Neural cell (in vitro differentiated cells): ENCODE measurements around the gene RBFOX2. TPM values are rescaled to one million over a fixed set of nuclear protein-coding genes. Genes with fewer than 3 reads are reported as not detected.

ENCODE experiments used
- H2AFZ ChIP-seq: fragments of 200-600, 300-800 bp; sonication (generic), shearing (Covaris generic); 2 replicates; pipeline ENCODE4 v1.6.0; 2014; ENCODE audit warnings: low read depth, mild to moderate bottlenecking, antibody characterized with exemption, low read length, moderate library complexity
- H3F3A ChIP-seq: fragments of 200-600 bp; shearing (Covaris generic); 2 replicates; pipeline ENCODE4 v1.6.1; 2016; ENCODE audit warnings: mild to moderate bottlenecking, moderate library complexity, mixed read lengths, antibody characterized with exemption, low read length; ENCODE audit not compliant: insufficient read depth, poor library complexity, severe bottlenecking
- H3K27ac ChIP-seq: fragments of 200-600, 300-800 bp; sonication (generic), shearing (Covaris generic); 2 replicates; pipeline ENCODE4 v1.5.1; 2014; ENCODE audit warnings: mild to moderate bottlenecking, low read length, moderate library complexity
- H3K27me3 ChIP-seq: fragments of 300-800, 200-600 bp; sonication (generic), shearing (Covaris generic); 2 replicates; pipeline ENCODE4 v1.6.0; 2014; ENCODE audit warnings: mild to moderate bottlenecking, low read depth, low read length, moderate library complexity; ENCODE audit not compliant: insufficient read depth
- H3K36me3 ChIP-seq: fragments of 300-800, 200-600 bp; sonication (generic), shearing (Covaris generic); 2 replicates; pipeline ENCODE4 v1.5.1; 2014; ENCODE audit warnings: mild to moderate bottlenecking, antibody characterized with exemption, low read length, moderate library complexity; ENCODE audit not compliant: insufficient read depth
- H3K4me2 ChIP-seq: fragments of 300-800, 200-600 bp; sonication (generic), shearing (Covaris generic); 2 replicates; pipeline ENCODE4 v1.6.0; 2014; ENCODE audit warnings: mild to moderate bottlenecking, low read length
- H3K4me3 ChIP-seq: fragments of 300-800, 200-600 bp; sonication (generic), shearing (Covaris generic); 2 replicates; pipeline ENCODE4 v1.5.1; 2014; ENCODE audit warnings: mild to moderate bottlenecking, low read length, moderate library complexity
- H3K79me2 ChIP-seq: fragments of 200-600 bp; shearing (Covaris generic); replicated peaks from 2 replicates; pipeline ENCODE4 v1.6.0; 2014; ENCODE audit warnings: mild to moderate bottlenecking, low read length, moderate library complexity; ENCODE audit not compliant: insufficient read depth
- H3K9ac ChIP-seq: fragments of 300-800, 200-600 bp; sonication (generic), shearing (Covaris generic); 2 replicates; pipeline ENCODE4 v1.6.1; 2016; ENCODE audit warnings: mild to moderate bottlenecking, low read length, mixed read lengths
- H3K9me2 ChIP-seq: fragments of 200-600 bp; shearing (Covaris generic); 2 replicates; pipeline ENCODE4 v1.6.1; 2016; ENCODE audit warnings: mild to moderate bottlenecking, low read length, mixed read lengths; ENCODE audit not compliant: insufficient read depth
- H3K9me3 ChIP-seq: fragments of 200-600, 300-800 bp; sonication (generic), shearing (Covaris generic); 2 replicates; pipeline ENCODE4 v1.6.1; 2016; ENCODE audit warnings: mild to moderate bottlenecking, mixed run types, low read length, moderate library complexity, mixed read lengths
- H4K20me1 ChIP-seq: fragments of 200-600 bp; shearing (Covaris generic); 2 replicates; pipeline ENCODE4 v1.6.1; 2016; ENCODE audit warnings: mild to moderate bottlenecking, mixed run types; ENCODE audit not compliant: insufficient read depth
- EP300 ChIP-seq: fragments of 450-650 bp; conservative IDR thresholded peaks from 2 replicates; pipeline ENCODE4 v1.6.1; 2014; ENCODE audit warnings: antibody characterized with exemption, mild to moderate bottlenecking, moderate library complexity; ENCODE audit not compliant: poor library complexity, severe bottlenecking
- EZH2 ChIP-seq: fragments of 200-600, 300-800 bp; shearing (Covaris generic), sonication (generic); IDR thresholded peaks from 2 replicates; pipeline ENCODE4 v1.6.1; 2014; ENCODE audit warnings: antibody characterized with exemption, low read length, borderline replicate concordance, mild to moderate bottlenecking; ENCODE audit not compliant: insufficient read depth, poor library complexity, severe bottlenecking
- MXI1 ChIP-seq: fragments of 450-650 bp; conservative IDR thresholded peaks from 2 replicates; pipeline ENCODE4 v1.6.1; 2014; ENCODE audit warnings: antibody characterized with exemption, mild to moderate bottlenecking; ENCODE audit not compliant: poor library complexity, severe bottlenecking
- POLR2AphosphoS5 ChIP-seq: IDR thresholded peaks from 2 replicates; pipeline ENCODE4 v1.6.1; 2012
- RAD21 ChIP-seq: fragments of 450-650 bp; conservative IDR thresholded peaks from 2 replicates; pipeline ENCODE4 v1.6.1; 2014; ENCODE audit warnings: antibody characterized with exemption, mild to moderate bottlenecking, moderate library complexity
- REST ChIP-seq: IDR thresholded peaks from 2 replicates; pipeline ENCODE4 v1.6.1; 2012; ENCODE audit warnings: borderline replicate concordance
- SMC3 ChIP-seq: fragments of 450-650 bp; conservative IDR thresholded peaks from 2 replicates; pipeline ENCODE4 v1.6.1; 2014; ENCODE audit warnings: antibody characterized with exemption, mild to moderate bottlenecking, moderate library complexity; ENCODE audit not compliant: poor library complexity
- TAF1 ChIP-seq: IDR thresholded peaks from 2 replicates; pipeline ENCODE4 v1.6.1; 2012; ENCODE audit warnings: low read depth
- polyA plus RNA-seq: library from polyadenylated mRNA; depleted of rRNA; stranded (reverse); fragments of >200 nt; gene quantifications from 2 replicates; pipeline ENCODE4 v1.2.3, GENCODE V29; 2014
- TF ChIP-seq, protein P1 (sequence below): fragments of 450-650 bp; IDR thresholded peaks from 2 replicates; pipeline ENCODE4 v1.5.1; 2014; ENCODE audit warnings: antibody characterized with exemption, mild to moderate bottlenecking, moderate library complexity; ENCODE audit not compliant: poor library complexity, severe bottlenecking

The RBFOX2 gene
- polyA plus RNA-seq, 1 donor from 2014 or later, result 529 TPM

- no peak overlapping the region for H3K27ac ChIP-seq
- H2AFZ ChIP-seq, result no peak overlapping the region
- no peak overlapping the region for H3K9ac ChIP-seq
- H3K4me2 ChIP-seq, result no peak overlapping the region
- H3K9me3 ChIP-seq, result no peaks in the 10 kb centered on the region
- H3K4me3 ChIP-seq, result no peak overlapping the region
- peaks cover 52% of the 10 kb centered on the region for H4K20me1 ChIP-seq
- no peak for TF ChIP-seq TAF1
- no peak for TF ChIP-seq EP300
- TF ChIP-seq, protein P1, sequence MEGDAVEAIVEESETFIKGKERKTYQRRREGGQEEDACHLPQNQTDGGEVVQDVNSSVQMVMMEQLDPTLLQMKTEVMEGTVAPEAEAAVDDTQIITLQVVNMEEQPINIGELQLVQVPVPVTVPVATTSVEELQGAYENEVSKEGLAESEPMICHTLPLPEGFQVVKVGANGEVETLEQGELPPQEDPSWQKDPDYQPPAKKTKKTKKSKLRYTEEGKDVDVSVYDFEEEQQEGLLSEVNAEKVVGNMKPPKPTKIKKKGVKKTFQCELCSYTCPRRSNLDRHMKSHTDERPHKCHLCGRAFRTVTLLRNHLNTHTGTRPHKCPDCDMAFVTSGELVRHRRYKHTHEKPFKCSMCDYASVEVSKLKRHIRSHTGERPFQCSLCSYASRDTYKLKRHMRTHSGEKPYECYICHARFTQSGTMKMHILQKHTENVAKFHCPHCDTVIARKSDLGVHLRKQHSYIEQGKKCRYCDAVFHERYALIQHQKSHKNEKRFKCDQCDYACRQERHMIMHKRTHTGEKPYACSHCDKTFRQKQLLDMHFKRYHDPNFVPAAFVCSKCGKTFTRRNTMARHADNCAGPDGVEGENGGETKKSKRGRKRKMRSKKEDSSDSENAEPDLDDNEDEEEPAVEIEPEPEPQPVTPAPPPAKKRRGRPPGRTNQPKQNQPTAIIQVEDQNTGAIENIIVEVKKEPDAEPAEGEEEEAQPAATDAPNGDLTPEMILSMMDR, result no peak
- no peak for TF ChIP-seq MXI1
- TF ChIP-seq POLR2AphosphoS5, result no peak
- no peak for TF ChIP-seq SMC3
- TF ChIP-seq REST, result no peak
- no peak for TF ChIP-seq RAD21
- TF ChIP-seq EZH2, result no peak
- H3K79me2 ChIP-seq, result peaks cover 44% of the 10 kb centered on the region
- no peaks in the 10 kb centered on the region for H3K27me3 ChIP-seq
- H3K9me2 ChIP-seq, result no peaks in the 10 kb centered on the region
- H3K36me3 ChIP-seq, result peaks cover 20% of the 10 kb centered on the region
- H3F3A ChIP-seq, result no peaks in the 10 kb centered on the region
Measured at GRCh38 chr22:35784633-35785032, 244.0 kb downstream of the RBFOX2 start.

GRCh38 chr22:35783943-35784614 is 244.5 kb downstream of the RBFOX2 start:
- Histone ChIP-seq H3K36me3 (peaks cover 20% of the 10 kb centered on the region), H3K27ac (no peak overlapping the region), H4K20me1 (peaks cover 52% of the 10 kb centered on the region), H3K27me3 (no peaks in the 10 kb centered on the region), H3F3A (no peaks in the 10 kb centered on the region), H3K9ac (no peak overlapping the region), H3K79me2 (peaks cover 44% of the 10 kb centered on the region), H3K4me2 (no peak overlapping the region), H2AFZ (no peak overlapping the region), H3K9me2 (no peaks in the 10 kb centered on the region), H3K9me3 (no peaks in the 10 kb centered on the region), H3K4me3 (no peak overlapping the region)
- TF ChIP-seq, protein P1, result no peak
- TF ChIP-seq EP300 (no peak), TAF1 (no peak), SMC3 (no peak), EZH2 (no peak), MXI1 (no peak), POLR2AphosphoS5 (no peak), REST (no peak), RAD21 (no peak)
